Measurements from ENCODE around the gene NELFA. TPM values are rescaled to one million over a fixed set of nuclear protein-coding genes. Genes with fewer than 3 reads are reported as not detected.

NELFA gene
- total RNA-seq, 4 donors from 2014 or later = 22.0 to 80.4 (median 31.8) TPM

- H3K9me3 ChIP-seq = no peaks in the 10 kb centered on the region
- in situ Hi-C loops (cut with MboI; ENCODE audit: low pct_ligation_motif_present in 1 of 4, low pct_unique_long_range_greater_than_20kb in 1 of 4, low sequenced_read_pairs in 3 of 4) = no loop called here
- no peak overlapping the region for H3K4me3 ChIP-seq
- TF ChIP-seq POLR2A (IDR thresholded peaks at IDR 0.05) (no peak), EP300 (IDR thresholded peaks at IDR 0.05; ENCODE audit: low read depth) (no peak), POLR2AphosphoS5 (IDR thresholded peaks at IDR 0.05) (no peak), CTCF (IDR thresholded peaks at IDR 0.05) (no peak)
- H3K4me1 ChIP-seq = no peaks in the 10 kb centered on the region
- H3K27me3 ChIP-seq = no peaks in the 10 kb centered on the region
- intact Hi-C loops (cut with DNase I; ENCODE audit: low total_unique reads) = no loop called here
- DNase-seq = no peak
- H3K36me3 ChIP-seq = peaks cover 0 to 41% (median 10%) of the 10 kb centered on the region in 4 donors
- WGBS, 2 donors (ENCODE audit: low coverage in 1 of 2) = 92 to 100% methylated on average over 4 to 5 of the region's 5 CpGs
- H3K27ac ChIP-seq = no peak overlapping the region
Measured at GRCh38 chr4:1990676-1991075, 18.1 kb downstream of the NELFA start.

GRCh38 chr4:1990348-1990645 lies 18.5 kb downstream of the NELFA start:
- in situ Hi-C loops (cut with MboI; ENCODE audit: low pct_ligation_motif_present in 1 of 4, low pct_unique_long_range_greater_than_20kb in 1 of 4, low sequenced_read_pairs in 3 of 4) = no loop called here
- TF ChIP-seq POLR2AphosphoS5 (IDR thresholded peaks at IDR 0.05) (no peak), CTCF (IDR thresholded peaks at IDR 0.05) (no peak), EP300 (IDR thresholded peaks at IDR 0.05; ENCODE audit: low read depth) (no peak), POLR2A (IDR thresholded peaks at IDR 0.05) (no peak)
- 94% methylated on average over 10 of the region's 10 CpGs; no CpG with 5 or more reads in 1 of the 2 donors for WGBS, 2 donors (ENCODE audit: low coverage in 1 of 2)

GRCh38 chr4:1989533-1990347 lies 19.0 kb downstream of the NELFA start:
- in situ Hi-C loops (cut with MboI; ENCODE audit: low pct_ligation_motif_present in 1 of 4, low pct_unique_long_range_greater_than_20kb in 1 of 4, low sequenced_read_pairs in 3 of 4) (no loop called here), intact Hi-C loops (cut with DNase I; ENCODE audit: low total_unique reads) (no loop called here)
- Histone ChIP-seq H3K27ac (no peak overlapping the region), H3K4me1 (no peaks in the 10 kb centered on the region), H3K36me3 (peaks cover 0 to 43% (median 15%) of the 10 kb centered on the region in 4 donors), H3K27me3 (no peaks in the 10 kb centered on the region), H3K9me3 (no peaks in the 10 kb centered on the region), H3K4me3 (no peak overlapping the region)
- TF ChIP-seq CTCF (IDR thresholded peaks at IDR 0.05) (no peak), POLR2AphosphoS5 (IDR thresholded peaks at IDR 0.05) (no peak), EP300 (IDR thresholded peaks at IDR 0.05; ENCODE audit: low read depth) (no peak), POLR2A (IDR thresholded peaks at IDR 0.05) (no peak)
- DNase-seq = no peak
- WGBS, 2 donors (ENCODE audit: low coverage in 1 of 2) = 95% methylated on average over 33 of the region's 33 CpGs; no CpG with 5 or more reads in 1 of the 2 donors

More at GRCh38 chr4:1990348-1990645, 18.5 kb downstream of the NELFA start:
- no peak for DNase-seq
- H3K4me3 ChIP-seq = no peak overlapping the region
- H3K36me3 ChIP-seq = peaks cover 0 to 43% (median 13%) of the 10 kb centered on the region in 4 donors
- no peaks in the 10 kb centered on the region for H3K4me1 ChIP-seq
- H3K27me3 ChIP-seq = no peaks in the 10 kb centered on the region
- intact Hi-C loops (cut with DNase I; ENCODE audit: low total_unique reads) = no loop called here
- no peak overlapping the region for H3K27ac ChIP-seq
- no peaks in the 10 kb centered on the region for H3K9me3 ChIP-seq

- H3K36me3 ChIP-seq = peaks cover 0 to 46% (median 19%) of the 10 kb centered on the region in 4 donors
Measured at GRCh38 chr4:1988327-1988724, 20.4 kb downstream of the NELFA start.

More at GRCh38 chr4:1988327-1988724, 20.4 kb downstream of the NELFA start:
- Histone ChIP-seq H3K4me1 (no peaks in the 10 kb centered on the region), H3K27me3 (no peaks in the 10 kb centered on the region), H3K9me3 (no peaks in the 10 kb centered on the region), H3K4me3 (no peak overlapping the region), H3K27ac (no peak overlapping the region)
- intact Hi-C loops (cut with DNase I; ENCODE audit: low total_unique reads) = no loop called here
- 83 to 91% methylated on average over 2 to 12 of the region's 12 CpGs for WGBS, 2 donors (ENCODE audit: low coverage in 1 of 2)
- TF ChIP-seq CTCF (IDR thresholded peaks at IDR 0.05) (no peak), EP300 (IDR thresholded peaks at IDR 0.05; ENCODE audit: low read depth) (no peak), POLR2AphosphoS5 (IDR thresholded peaks at IDR 0.05) (no peak), POLR2A (IDR thresholded peaks at IDR 0.05) (no peak)
- no peak for DNase-seq
- in situ Hi-C loops (cut with MboI; ENCODE audit: low pct_ligation_motif_present in 1 of 4, low pct_unique_long_range_greater_than_20kb in 1 of 4, low sequenced_read_pairs in 3 of 4) = no loop called here

All from transverse colon (tissue), 4 donors.